GM21423 (cell line): Measurements from ENCODE around the gene TMEM150A.
"Not testable (repeated sequence)": the region's sequence is repeated elsewhere in the genome, so short reads cannot be mapped to it uniquely, and the experiment has no call there.

Experiments used
- ATAC-seq: cut with Tn5 transposase; IDR thresholded peaks from one replicate; pipeline ENCODE4 v1.9.1; 2021; ENCODE audit warnings: mild to moderate bottlenecking, moderate library complexity; ENCODE audit not compliant: unreplicated experiment

The TMEM150A gene

GRCh38 chr2:85613717-85614515 is 11.4 kb upstream of the TMEM150A start:
- no peak for ATAC-seq

GRCh38 chr2:85611705-85612587 is 9.4 kb upstream of the TMEM150A start, which contains the start of gene C2orf68:
Gene C2orf68, minus strand, starts transcription at chr2:85612066. Its CDS starts 82 bp downstream, at chr2:85611984.
- peak; percentile 70 for ATAC-seq

- no peak for ATAC-seq
Observed at GRCh38 chr2:85611217-85611704, 8.8 kb upstream of the TMEM150A start.

- no peak for ATAC-seq
Observed at GRCh38 chr2:85607268-85608215, 5.0 kb upstream of the TMEM150A start.

GRCh38 chr2:85606116-85606455 is 3.6 kb upstream of the TMEM150A start:
- ATAC-seq, result no peak

- ATAC-seq, result no peak
Observed at GRCh38 chr2:85605406-85606115, 3.1 kb upstream of the TMEM150A start.

- ATAC-seq, result no peak
Observed at GRCh38 chr2:85604568-85605339, 2.3 kb upstream of the TMEM150A start.

- not testable (repeated sequence) for ATAC-seq
Observed at GRCh38 chr2:85604133-85604444, 1.6 kb upstream of the TMEM150A start.

- peak; percentile 28 for ATAC-seq
Observed at GRCh38 chr2:85601771-85602475, 575 bp downstream of the TMEM150A start.

GRCh38 chr2:85600951-85601770 is 1.3 kb downstream of the TMEM150A start:
- no peak for ATAC-seq

GRCh38 chr2:85600235-85600575 is 2.3 kb downstream of the TMEM150A start:
- ATAC-seq, result no peak

GRCh38 chr2:85599468-85600234 is 2.8 kb downstream of the TMEM150A start:
- ATAC-seq, result no peak

GRCh38 chr2:85598594-85599340 is 3.7 kb downstream of the TMEM150A start:
- ATAC-seq, result no peak

- ATAC-seq, result no peak
Observed at GRCh38 chr2:85597241-85597640, 5.3 kb downstream of the TMEM150A start.

- ATAC-seq, result no peak
Observed at GRCh38 chr2:85596486-85597143, 5.9 kb downstream of the TMEM150A start.

GRCh38 chr2:85596026-85596333 is 6.5 kb downstream of the TMEM150A start:
- no peak for ATAC-seq
